GM19025 (cell line): Measurements from ENCODE around the gene DUXA.

ENCODE experiments used
- ATAC-seq: cut with Tn5 transposase; IDR thresholded peaks from one replicate; pipeline ENCODE4 v1.9.1; 2021; ENCODE audit warnings: mild to moderate bottlenecking, low read depth, moderate library complexity; ENCODE audit not compliant: unreplicated experiment

Gene DUXA

DNA sequence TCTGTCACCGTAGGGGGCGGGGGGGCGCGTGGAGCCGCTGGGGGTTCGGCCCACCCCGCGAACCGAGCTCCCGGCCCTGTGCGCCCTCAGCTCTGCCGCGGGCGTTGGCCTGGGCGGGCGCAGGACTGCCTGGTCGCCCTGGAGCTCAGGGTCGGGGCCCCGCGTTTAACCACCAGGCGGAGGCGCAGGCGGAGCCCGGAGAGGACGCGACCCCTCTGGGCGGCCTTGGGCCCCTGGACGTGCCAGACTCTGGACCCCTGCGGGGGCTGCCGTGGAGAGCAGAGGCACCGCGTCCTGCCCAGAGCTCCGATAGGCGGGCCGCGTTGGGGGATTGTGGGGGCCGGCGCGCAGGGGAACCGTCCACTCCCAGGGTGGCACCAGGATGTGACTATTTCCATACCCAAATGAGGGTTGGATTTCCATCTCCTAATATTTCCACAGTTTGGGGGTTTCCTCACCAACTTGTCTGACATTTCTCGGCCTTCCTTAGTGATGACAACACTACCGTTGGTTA lies 60.5 kb downstream of the DUXA start:
- no peak for ATAC-seq

DNA sequence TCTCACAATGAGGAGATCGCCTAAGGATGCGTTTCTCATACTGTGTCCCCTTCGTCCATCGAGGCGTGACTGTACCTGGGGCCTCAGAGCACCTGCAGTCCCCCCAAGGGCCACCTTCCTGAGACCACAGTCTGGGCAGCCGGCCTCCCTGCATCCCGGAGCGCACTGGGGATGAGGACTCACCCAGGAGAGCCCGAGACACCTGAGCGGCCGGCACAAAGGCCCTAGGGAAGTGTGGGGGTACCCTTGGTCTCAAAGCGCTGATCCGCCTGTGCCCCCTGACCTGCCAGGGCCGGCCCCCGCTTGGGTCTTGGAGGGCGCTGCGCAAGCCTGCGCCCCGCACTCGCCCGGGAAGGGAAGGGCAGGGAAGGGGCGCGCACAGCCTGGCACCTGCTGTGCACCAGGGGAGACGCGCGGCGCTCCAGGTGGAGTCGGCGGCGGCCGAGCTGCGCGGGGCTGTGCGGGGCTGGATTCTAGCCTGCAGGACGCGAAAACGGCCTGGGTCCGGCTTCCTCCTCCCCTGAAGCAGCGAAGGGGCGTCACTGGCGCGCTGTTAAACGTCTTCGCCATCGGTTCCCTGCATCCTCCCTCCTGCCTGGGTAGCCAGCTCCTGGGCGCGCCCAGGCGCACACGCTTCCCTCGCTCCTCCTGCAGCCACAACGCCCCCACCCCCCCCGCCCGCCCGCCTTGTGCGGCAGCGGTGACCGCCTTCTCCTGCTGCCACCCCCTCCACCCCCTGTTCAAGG lies 61.1 kb downstream of the DUXA start:
- ATAC-seq = no peak
